GM18868 (cell line): Measurements from ENCODE around the gene PEAK1.
A peak's percentile ranks its signal among the peaks of the same experiment; 100 is the strongest.

Experiments used
- ATAC-seq: cut with Tn5 transposase; IDR thresholded peaks from one replicate; pipeline ENCODE4 v1.9.1; 2021; ENCODE audit warnings: mild to moderate bottlenecking, moderate library complexity; ENCODE audit not compliant: unreplicated experiment

Gene PEAK1, protein sequence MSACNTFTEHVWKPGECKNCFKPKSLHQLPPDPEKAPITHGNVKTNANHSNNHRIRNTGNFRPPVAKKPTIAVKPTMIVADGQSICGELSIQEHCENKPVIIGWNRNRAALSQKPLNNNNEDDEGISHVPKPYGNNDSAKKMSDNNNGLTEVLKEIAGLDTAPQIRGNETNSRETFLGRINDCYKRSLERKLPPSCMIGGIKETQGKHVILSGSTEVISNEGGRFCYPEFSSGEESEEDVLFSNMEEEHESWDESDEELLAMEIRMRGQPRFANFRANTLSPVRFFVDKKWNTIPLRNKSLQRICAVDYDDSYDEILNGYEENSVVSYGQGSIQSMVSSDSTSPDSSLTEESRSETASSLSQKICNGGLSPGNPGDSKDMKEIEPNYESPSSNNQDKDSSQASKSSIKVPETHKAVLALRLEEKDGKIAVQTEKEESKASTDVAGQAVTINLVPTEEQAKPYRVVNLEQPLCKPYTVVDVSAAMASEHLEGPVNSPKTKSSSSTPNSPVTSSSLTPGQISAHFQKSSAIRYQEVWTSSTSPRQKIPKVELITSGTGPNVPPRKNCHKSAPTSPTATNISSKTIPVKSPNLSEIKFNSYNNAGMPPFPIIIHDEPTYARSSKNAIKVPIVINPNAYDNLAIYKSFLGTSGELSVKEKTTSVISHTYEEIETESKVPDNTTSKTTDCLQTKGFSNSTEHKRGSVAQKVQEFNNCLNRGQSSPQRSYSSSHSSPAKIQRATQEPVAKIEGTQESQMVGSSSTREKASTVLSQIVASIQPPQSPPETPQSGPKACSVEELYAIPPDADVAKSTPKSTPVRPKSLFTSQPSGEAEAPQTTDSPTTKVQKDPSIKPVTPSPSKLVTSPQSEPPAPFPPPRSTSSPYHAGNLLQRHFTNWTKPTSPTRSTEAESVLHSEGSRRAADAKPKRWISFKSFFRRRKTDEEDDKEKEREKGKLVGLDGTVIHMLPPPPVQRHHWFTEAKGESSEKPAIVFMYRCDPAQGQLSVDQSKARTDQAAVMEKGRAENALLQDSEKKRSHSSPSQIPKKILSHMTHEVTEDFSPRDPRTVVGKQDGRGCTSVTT (N-terminal part only)

DNA sequence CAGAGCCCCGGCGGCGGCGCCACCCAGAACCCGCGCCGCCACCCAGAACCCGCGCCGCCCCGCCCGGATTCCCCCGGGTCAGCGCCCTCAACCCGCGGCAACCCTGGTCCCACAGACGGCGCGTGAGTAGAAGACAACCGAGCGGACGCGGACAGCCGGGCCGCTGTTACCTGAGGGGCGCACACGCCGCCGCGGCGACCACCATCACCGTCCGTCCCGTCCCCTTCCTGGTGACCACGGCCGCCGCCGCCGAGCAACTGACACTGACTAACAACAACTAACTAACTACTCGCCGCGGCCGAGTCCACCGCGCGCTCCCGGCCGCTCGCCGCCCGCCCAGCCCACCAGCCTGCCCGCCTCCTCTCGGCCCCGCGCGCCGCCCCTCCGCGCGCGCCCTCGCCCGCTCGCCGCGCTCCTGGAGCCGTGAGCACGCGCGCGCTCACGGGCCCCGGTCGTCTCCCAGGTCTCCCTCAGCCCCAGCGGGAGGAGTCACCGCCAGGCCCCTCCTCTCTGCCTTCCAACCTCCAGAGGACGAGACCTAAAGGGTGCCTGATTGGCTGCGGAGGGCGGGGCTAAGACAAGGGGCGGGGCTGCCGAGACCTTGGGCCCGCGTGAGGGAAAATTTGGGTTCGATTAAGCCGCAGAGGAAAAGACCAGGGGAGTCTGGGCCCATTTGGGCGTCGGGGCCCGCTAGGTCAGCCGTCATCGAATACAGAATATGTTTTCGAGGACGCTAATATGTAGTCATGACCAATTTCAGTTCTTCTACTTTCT lies at the start of gene PEAK1:
Gene PEAK1 (minus strand): TSS at position 269 of the 774 bp plus-strand sequence. CDS start 238,178 bp downstream, outside the sequence.
- peak; percentile 91 for ATAC-seq

DNA sequence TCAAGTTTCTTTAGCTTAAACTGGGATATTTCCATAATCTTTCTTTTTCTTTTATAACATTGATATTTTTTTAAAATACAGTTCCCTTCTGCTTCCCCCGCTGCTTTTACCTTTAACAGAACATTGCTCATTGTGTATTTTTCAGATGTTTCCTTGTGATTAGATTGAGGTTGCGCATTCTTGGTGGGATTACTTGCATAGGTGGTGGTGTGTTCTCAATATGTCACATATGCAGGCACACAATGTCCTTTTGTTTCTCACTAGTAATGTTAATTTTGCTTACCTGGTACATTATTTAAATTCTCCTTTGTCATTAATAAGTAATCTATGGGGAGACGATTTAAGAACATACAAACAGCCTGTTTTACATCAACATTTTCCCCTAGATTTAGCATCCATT lies 49.0 kb upstream of the PEAK1 start:
- no peak for ATAC-seq

DNA sequence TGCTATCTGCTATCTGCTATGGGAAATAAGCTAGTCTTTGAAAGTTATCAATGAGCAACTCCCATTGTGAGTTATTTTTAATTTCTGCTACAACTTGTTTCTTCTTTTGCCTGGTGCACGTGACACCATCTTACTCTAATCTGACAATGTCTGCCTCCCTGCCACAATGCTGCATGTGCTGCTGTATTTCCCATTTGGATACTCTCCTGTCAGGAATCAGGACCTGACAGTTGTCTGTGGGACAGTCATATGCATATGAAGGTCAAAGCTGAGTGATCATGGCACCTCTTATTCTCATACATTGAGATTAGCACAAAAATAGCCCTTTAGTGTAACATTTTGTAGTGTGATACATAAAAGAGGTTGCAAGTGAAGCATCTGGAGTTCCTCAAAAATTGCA lies 46.6 kb upstream of the PEAK1 start:
- ATAC-seq: no peak

DNA sequence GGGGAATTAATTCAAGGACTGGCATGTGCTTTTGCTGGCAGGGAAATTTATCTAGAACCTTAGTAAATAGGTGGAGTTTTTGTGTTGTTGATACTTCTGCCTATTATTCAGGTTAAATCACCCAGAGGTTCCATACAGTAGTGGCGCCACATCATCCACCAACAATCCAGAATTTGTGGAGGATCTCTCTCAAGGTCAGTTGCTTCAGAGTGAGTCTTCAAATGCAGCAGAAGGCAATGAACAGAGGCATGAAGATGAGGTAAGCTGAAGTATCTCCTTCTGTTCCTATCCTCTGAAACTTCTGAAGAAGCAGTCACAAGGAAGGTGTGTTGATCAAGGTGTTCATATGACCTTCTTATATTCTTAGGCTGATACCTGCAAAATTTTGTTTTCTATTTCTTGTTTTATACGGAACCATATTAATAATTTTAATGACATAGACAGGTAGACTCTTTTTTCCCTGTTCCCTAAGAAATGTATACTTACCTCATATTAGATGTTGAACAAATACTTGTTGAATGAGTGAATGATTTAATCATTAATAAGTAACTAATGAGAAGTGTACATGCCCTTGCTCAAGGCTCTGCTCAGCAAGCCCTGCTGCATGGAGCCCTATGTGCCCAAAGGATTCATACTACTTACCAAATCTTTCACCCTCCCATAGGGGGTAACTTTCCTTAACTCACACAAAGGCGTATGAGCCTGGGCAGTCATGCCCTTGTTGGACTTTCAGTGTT lies 44.4 kb upstream of the PEAK1 start:
- no peak for ATAC-seq

DNA sequence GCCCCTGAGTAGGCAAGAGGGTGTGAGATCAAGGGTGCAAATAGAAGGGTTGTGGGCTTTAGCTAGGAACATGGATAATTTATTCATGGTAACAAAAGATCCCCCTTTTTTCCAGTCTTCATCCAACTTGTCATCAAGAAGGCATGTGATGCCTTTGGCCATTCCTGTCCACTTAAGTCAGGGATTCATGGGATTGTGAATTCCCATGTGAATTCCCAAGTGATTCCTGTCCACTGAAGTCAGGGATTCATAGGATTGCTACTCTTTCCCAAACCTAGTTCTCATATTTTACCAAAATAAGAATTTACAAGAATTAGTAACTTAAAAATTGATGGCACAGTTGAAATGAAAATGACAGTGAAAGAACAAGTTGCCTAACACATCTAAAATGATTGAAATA lies 41.6 kb upstream of the PEAK1 start:
- ATAC-seq: no peak

DNA sequence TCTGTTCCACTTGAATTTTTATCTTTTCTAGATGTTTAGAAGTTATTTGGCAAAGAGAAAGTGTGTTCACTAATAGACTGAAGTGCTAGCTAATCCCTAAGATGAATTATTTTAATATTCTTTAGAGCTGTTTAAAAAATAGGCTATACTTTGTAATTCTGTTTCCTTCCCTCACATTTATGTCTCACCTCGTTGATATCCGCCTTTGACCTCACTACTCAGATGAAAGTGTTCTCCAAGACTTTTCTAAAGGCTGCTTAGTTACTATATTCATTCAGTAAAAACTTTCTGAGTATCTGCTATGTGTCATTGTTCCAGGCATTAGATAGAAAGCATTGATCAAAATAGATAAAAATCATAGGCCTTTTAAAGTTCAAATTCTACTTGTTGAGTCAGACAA lies 39.1 kb upstream of the PEAK1 start:
- ATAC-seq: no peak

DNA sequence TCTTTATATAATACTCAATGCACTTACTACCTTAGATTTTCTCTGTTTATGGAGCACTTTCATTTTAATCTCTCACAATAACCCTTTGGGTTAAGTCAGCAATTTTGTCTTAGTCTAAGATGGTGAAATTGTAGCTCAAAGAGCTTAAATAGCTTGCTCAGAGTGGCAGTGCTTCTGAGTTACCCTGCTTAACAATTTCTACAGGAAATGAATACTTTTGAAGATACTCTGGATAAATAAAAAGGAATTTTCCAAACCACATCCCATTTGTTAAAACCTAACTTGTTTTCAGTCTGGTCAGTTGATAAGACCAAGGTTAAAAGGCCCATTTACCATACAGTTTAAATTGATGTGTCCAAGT lies 38.0 kb upstream of the PEAK1 start:
- no peak for ATAC-seq

DNA sequence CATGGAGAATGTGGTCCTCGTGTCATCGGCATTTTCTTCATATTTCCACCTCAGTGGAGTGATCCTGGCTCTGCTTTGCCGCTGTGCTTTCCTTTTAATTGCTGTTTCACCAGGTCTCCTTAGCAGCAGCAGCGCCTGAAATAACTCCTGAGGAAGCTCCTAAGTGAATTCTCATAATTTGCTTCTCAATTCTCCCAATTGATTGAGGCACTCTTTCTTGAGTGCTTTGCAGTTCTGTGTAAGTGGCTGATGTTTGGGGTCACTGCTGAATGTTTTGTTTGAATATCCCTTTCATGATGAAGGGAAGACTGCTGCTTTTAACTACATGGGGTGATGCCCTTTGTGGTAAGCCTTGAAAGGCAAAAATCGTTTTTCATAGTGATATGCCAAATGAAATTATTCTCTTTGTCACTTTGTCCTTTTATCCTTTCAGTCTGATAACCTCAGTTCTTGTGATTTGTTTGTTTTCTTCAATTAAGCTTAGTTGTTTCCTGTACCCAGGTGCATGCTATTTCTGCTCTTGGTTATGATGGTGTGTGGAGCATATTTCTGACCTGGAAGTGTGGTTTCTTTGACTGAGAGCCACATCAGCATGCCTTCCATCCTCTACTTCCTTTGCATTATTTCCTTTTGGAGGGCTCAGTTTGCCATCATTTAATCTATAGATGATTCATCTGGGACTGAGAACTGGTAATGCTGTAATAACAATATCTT lies 37.4 kb upstream of the PEAK1 start:
- ATAC-seq: no peak

DNA sequence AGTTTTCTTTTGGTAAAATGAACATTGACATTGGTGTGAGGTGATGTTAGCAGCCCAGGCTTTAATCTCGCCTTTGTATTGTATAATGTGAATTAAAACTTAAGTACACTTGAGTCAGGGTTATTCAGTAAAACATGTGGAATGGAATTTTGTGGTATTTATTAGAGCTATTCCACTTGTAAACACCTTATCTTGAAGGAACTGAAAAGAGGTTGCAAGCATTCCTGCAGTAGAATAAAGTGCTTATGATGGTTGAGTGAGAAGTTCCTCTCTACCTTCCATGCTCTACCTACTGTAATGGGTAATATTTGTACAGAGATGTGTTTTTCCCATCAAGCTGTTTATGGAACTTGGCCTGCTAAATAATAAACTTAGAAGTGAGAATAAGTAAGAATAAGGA lies 36.8 kb upstream of the PEAK1 start:
- no peak for ATAC-seq

DNA sequence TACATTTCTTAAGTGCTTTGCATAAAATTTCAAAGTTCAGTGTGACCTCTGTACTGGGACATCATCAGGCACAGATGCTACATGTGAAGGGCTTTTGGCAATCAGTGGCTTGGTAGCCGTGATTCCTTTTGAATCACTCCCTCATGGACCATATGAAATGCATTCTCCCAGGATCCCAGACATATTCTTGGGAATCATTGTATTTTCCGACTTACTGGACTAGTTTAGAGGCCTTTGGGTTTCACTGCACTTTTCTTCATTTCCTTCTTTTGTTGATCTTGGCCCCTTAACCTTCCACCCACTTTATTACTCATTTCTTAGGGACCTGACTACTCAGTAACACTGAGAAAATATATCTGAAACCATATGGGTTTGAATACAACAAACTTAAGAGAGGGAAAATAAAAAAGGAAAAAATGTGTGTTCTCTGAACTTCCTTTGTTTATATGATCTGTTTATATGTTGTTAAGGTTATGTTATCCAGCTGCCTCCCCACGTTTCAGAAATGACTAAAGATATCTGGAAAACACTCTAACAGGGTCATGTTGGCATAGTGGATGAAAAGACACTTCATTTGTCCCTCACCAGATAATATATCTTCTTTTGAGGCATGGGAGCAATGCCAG lies 35.9 kb upstream of the PEAK1 start:
- no peak for ATAC-seq

DNA sequence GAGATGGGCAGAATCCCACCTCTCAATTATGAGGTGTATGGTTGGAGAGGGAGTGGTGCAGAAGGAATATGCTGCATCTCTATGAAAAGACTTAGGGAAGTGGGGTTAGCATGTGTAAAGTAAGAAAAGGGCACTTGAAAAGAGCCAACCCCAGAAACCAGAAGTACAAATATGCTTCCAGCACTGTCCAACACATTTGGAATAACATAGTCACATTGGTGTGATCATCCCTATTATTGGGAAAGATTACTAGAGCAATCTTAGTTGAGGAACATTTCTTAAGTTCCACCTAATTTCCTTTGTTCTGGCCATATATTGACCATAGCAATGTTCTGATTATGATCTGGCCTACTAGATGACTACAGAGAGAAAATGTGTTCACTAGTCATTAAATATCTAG lies 35.0 kb upstream of the PEAK1 start:
- no peak for ATAC-seq

DNA sequence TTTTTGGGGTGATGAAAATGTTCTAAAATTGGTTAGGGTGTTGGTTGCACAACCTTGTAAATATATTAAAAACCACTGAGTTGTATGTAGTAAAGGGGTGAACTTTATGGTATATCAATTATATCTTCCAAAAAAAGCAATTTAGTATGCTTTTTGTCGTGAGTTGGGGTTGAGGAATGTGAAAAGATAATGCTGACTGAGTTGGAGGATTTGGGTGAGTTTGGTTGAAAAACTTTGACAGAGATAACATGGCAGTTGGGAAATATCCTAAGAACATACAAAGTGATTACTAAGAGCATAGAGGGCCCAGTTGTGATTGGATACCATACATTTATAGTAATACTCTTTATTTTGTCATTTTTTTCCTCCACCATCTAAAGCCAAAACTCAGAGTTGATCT lies 34.4 kb upstream of the PEAK1 start:
- ATAC-seq: no peak

DNA sequence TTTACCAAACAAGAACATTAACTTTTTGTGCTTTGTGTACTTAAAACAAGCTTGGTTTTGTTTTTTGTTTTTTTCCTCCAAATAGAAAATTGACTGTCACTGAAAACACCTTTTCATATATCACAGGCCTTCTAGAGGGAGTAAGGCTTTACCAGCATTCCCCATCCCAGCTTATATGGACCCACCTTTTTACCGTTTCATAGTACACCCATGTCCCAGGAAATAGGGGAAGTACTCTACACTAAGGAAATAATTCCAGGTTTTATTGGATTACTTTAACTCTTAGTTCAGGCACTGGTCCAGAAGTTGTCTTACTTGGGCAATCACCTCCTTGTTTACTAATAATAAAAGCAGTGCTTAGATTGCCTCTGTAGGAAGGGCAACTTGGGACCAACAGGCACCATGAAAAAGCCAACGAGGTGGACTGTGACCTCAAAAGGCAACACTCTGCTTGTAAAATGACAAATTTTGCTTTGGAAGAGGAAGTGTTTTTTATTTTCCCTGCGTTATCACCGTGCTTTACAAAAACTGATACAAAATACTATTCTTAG lies 27.0 kb upstream of the PEAK1 start:
- no peak for ATAC-seq

DNA sequence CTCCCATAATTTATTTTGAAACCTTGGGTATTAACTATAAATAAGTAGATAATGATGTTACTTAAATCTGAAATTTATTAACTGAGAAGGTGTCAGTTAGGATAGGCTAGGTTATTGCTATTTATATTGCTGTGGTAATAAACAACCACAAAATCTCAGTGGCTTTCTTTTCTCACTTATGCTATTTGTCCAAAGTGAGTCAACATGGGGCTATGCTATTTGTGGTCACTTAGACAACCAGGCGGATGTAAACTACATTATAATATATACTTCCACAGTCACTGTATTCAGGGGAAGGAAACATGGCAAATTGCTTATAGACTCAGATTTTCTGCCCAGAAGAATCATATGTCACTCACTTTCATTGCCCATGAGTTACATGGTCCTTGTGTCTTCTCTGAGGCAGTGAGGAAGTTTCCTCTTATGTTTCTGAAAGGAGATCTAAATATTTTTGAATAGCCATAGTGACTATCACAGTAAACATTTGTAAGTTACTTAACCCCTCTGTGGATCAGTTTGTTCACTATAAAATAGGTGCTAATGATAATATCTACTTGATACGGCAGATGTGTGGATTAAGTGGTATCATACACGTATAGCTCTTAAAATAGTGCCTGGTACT lies 20.6 kb upstream of the PEAK1 start:
- ATAC-seq: peak; percentile 67

DNA sequence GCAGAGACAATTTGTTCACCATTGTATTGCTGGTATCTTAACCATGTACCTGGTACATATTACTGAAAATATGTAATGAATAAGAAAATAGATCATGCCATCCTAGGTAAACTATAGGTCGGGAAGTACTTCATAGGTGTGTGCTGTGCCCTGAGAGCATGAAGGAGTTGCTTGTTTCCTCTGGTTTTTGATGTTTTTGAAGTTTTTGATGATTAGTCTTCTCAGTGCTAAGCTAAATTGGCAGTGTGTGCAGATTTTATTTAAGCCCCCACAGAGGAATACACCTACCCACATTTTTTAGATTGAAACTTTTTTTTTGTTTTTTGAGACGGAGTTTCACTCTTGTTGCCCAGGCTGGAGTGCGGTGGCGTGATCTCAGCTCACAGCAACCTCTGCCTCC lies 17.4 kb upstream of the PEAK1 start:
- no peak for ATAC-seq

DNA sequence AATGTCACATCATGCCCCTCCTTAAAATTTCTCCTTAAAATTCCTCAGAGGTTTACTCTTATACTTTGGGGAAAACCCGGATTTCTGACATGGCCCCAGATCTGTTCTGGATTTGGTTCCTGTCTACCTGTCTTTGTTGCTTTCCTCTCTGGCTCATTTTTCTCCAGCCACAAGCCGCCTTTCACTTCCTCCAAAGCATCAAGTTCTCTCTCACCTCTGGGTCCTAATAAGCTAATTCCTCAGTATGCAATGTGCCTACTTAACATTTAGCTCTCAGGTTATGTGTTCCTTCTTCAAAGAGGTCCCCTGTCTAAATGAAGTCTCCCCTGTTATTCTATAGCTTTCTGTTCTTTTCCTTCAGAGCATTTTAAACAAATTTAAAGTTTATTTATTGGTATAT lies 16.9 kb upstream of the PEAK1 start:
- ATAC-seq: no peak

DNA sequence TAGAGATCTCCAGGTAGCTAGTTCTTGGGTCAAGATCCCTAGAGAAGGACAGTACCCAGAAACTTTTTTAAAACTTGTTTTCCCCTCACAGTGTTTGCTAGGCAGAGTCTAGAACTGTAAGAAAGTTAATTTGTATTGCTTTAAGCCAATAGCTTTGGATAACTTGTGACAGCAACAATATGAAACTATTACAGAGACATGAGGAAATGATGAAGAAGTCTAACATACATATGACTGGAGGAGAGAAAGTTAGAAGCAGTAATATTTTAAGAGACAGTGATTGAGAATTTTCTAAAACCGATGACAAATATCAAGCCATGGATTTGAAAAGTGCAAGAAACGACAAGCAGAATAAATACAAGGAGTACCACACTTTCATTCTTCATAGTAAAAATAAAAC lies 10.7 kb upstream of the PEAK1 start:
- no peak for ATAC-seq

DNA sequence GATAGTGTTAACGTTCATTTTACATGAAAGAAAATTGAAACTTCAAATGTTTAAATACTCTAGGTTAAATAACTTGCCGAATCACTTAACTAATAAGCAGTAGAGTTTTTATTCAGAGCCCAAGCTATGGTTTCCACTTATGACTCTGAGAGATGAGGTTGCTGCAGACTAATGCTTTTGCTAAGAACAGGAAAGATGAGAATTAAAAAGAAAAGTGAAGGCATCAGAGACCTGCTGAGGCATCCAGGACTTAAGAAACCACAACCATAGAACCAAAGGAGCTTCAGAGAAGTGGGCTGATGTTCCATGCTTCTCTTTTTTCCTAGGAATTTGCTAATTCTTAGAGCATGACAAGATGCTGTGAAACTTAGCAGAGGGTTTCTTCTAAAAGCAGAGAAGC lies 10.3 kb upstream of the PEAK1 start:
- ATAC-seq: no peak

DNA sequence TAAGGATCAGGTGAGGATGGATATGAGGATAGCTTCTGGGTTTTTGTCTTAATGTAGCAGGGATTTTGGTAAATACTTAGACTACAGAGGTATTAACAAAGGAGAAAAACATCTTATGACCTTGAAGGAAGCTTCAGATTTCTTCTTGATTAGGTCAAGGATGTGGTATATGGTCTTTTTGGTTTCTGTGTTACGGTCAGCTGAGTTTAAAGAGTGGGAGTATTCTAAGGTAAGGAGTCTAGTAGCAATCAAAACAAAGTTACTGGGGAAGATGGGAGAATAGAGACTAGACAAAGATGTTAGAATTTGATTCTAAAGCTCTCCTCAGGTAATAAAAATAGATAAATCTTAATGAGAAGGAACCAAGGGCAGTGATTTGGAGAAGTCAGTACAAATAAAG lies 7.0 kb upstream of the PEAK1 start:
- ATAC-seq: no peak
